ENCODE results near the gene AKAP6. TPM values are rescaled to one million over a fixed set of nuclear protein-coding genes. Genes with fewer than 3 reads are reported as not detected.

Gene AKAP6
- total RNA-seq, 1 experiment from 2014 or later = 2.3 TPM

DNA sequence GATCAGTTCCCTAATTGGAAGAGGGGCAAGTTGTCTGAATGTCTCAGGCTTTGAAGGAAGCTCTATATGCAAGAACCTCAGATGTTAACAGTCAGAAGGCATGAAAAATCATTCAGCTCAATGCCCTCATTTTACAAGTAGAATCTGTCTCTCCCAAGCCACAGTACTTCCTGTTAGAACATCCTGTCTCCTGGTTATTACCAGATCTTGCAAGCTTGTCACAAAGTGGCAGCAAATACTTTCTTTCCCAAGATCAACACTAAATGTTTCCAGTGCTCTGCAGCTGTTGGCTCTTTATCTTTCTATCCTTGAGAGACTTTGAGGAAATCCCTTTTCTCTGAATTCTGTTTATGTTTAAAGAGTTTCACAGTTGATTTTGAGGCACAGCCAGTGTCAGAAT lies 235.5 kb downstream of the AKAP6 start:
- ChIA-PET POLR2A (no interaction called here), CTCF (interaction anchor here (0.7 to 1.7 kb wide), 4 partner anchors 11 to 1758 kb away, joined by 3 to 4 read pairs (median 3); no protein-coding TSS in a partner anchor)
- no peak for TF ChIP-seq CTCF (IDR thresholded peaks at IDR 0.05; ENCODE audit: unreplicated experiment)
- no peak overlapping the region for H3K4me3 Mint-ChIP-seq (ENCODE audit: unreplicated experiment)
- intact Hi-C loops (cut with micrococcal nuclease) = loop anchor here (5.0 kb wide), 2 partner anchors 1052 to 1907 kb away; no protein-coding TSS in a partner anchor
- no TSS peak for BruUV-seq (replicated peaks)
- no peaks in the 10 kb centered on the region for H3K9me3 Mint-ChIP-seq (ENCODE audit: unreplicated experiment)
- H3K36me3 Mint-ChIP-seq (ENCODE audit: insufficient read depth, unreplicated experiment) = no peaks in the 10 kb centered on the region
- H3K27ac Mint-ChIP-seq (ENCODE audit: low read depth, unreplicated experiment) = no peak overlapping the region
- H3K4me1 Mint-ChIP-seq (ENCODE audit: insufficient read depth, unreplicated experiment) = peaks cover 19% of the 10 kb centered on the region
- H3K27me3 Mint-ChIP-seq (ENCODE audit: insufficient read depth, unreplicated experiment) = no peaks in the 10 kb centered on the region
- DNase-seq (ENCODE audit: unreplicated experiment) = no peak

DNA sequence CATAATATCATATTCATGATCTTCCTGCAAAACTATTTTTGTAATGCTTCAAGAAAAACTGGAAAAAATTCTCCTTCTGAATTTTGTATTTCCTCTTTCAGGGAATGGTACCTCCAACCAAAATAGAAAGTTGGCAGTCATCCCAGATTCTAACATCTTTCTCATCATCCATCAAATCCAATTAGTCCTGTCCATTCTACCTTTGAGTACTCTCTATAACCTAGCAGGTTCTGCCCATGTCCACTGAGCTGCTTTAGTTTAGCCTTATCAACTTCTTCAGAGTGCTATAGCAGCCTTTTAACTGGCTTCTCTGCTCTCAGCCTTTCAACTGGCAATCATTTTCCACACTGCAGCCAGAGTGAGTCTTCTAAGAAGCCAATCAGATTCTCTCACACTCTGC lies 236.2 kb downstream of the AKAP6 start:
- no peaks in the 10 kb centered on the region for H3K27me3 Mint-ChIP-seq (ENCODE audit: insufficient read depth, unreplicated experiment)
- POLR2A ChIA-PET = no interaction called here

DNA sequence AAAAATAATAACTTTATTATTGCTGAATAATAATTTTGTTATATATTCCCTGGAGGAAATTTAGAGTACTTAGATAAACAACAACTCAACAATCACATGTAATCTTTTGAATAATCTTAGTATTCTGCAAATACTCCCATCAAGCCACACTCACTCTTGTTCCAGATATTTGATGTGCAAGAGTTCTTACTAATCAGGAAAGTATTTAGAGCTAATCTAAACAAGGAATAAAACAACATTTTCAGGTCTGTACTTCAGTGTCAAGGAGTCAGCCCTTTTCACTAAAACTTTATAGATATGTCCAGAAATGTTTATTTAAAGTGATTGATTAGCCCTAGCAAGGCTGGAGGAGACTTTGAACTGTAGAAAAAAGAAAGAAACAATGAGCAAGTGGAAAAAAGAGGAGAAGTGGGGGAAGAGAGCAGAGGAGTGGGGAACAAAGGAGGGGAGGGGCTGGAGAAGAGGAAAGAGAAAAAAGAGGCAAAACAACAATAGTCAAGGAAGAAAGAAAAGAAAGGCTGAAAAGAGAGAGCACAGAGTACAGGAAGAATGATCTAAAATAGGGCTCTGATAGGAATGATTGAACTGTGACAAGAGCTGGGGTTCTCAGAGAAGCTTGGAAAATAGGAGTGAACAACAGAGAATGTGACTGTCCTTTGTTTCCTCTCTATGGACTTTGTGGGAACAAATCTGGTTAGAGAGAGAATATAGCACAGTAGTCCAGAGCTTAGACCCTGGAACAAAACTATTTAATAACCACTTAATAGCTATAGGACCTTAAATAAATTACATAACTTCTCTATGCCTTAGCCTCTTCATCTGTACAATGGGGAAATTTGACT lies 238.7 kb downstream of the AKAP6 start:
- no peak overlapping the region for H3K4me3 Mint-ChIP-seq (ENCODE audit: unreplicated experiment)
- no peaks in the 10 kb centered on the region for H3K9me3 Mint-ChIP-seq (ENCODE audit: unreplicated experiment)
- TF ChIP-seq CTCF (IDR thresholded peaks at IDR 0.05; ENCODE audit: unreplicated experiment) = no peak
- no peaks in the 10 kb centered on the region for H3K27me3 Mint-ChIP-seq (ENCODE audit: insufficient read depth, unreplicated experiment)
- intact Hi-C loops (cut with micrococcal nuclease) = no loop called here
- peaks cover 19% of the 10 kb centered on the region for H3K4me1 Mint-ChIP-seq (ENCODE audit: insufficient read depth, unreplicated experiment)
- POLR2A ChIA-PET = interaction anchor here (0.6 to 0.7 kb wide), 2 partner anchors 97 to 522 kb away, joined by 3 read pairs; no protein-coding TSS in a partner anchor
- no peak for DNase-seq (ENCODE audit: unreplicated experiment)
- no TSS peak for BruUV-seq (replicated peaks)
- no peaks in the 10 kb centered on the region for H3K36me3 Mint-ChIP-seq (ENCODE audit: insufficient read depth, unreplicated experiment)
- H3K27ac Mint-ChIP-seq (ENCODE audit: low read depth, unreplicated experiment) = no peak overlapping the region
- CTCF ChIA-PET = interaction anchor here (0.6 to 1.0 kb wide), 4 partner anchors 8 to 1871 kb away, joined by 3 to 5 read pairs (median 4); no protein-coding TSS in a partner anchor

More for the DNA sequence above, 236.2 kb downstream of the AKAP6 start:
- H3K27ac Mint-ChIP-seq (ENCODE audit: low read depth, unreplicated experiment) = no peak overlapping the region
- TF ChIP-seq CTCF (IDR thresholded peaks at IDR 0.05; ENCODE audit: unreplicated experiment) = no peak
- no peaks in the 10 kb centered on the region for H3K36me3 Mint-ChIP-seq (ENCODE audit: insufficient read depth, unreplicated experiment)
- DNase-seq (ENCODE audit: unreplicated experiment) = no peak
- peaks cover 19% of the 10 kb centered on the region for H3K4me1 Mint-ChIP-seq (ENCODE audit: insufficient read depth, unreplicated experiment)
- intact Hi-C loops (cut with micrococcal nuclease) = no loop called here
- no peak overlapping the region for H3K4me3 Mint-ChIP-seq (ENCODE audit: unreplicated experiment)
- H3K9me3 Mint-ChIP-seq (ENCODE audit: unreplicated experiment) = no peaks in the 10 kb centered on the region
- BruUV-seq (replicated peaks) = no TSS peak
- CTCF ChIA-PET = interaction anchor here (0.6 to 1.7 kb wide), 4 partner anchors 10 to 1758 kb away, joined by 3 to 15 read pairs (median 4); no protein-coding TSS in a partner anchor

GRCh38 chr14:32571551-32571950 lies 242.5 kb downstream of the AKAP6 start:
- ChIA-PET CTCF (interaction anchor here (1.7 kb wide), 1 partner anchor 17 kb away, joined by 4 read pairs; no protein-coding TSS in a partner anchor), POLR2A (no interaction called here)
- TF ChIP-seq CTCF (IDR thresholded peaks at IDR 0.05; ENCODE audit: unreplicated experiment) = no peak
- Mint-ChIP-seq H3K4me1 (ENCODE audit: insufficient read depth, unreplicated experiment) (peaks cover 6% of the 10 kb centered on the region), H3K9me3 (ENCODE audit: unreplicated experiment) (no peaks in the 10 kb centered on the region), H3K4me3 (ENCODE audit: unreplicated experiment) (no peak overlapping the region), H3K36me3 (ENCODE audit: insufficient read depth, unreplicated experiment) (no peaks in the 10 kb centered on the region), H3K27ac (ENCODE audit: low read depth, unreplicated experiment) (no peak overlapping the region), H3K27me3 (ENCODE audit: insufficient read depth, unreplicated experiment) (peaks cover 13% of the 10 kb centered on the region)
- no TSS peak for BruUV-seq (replicated peaks)
- no peak for DNase-seq (ENCODE audit: unreplicated experiment)
- intact Hi-C loops (cut with micrococcal nuclease) = loop anchor here (10.0 kb wide), 1 partner anchor 1113 kb away; no protein-coding TSS in a partner anchor
